ENCODE measurements around the gene TMEM131.

The TMEM131 gene

DNA sequence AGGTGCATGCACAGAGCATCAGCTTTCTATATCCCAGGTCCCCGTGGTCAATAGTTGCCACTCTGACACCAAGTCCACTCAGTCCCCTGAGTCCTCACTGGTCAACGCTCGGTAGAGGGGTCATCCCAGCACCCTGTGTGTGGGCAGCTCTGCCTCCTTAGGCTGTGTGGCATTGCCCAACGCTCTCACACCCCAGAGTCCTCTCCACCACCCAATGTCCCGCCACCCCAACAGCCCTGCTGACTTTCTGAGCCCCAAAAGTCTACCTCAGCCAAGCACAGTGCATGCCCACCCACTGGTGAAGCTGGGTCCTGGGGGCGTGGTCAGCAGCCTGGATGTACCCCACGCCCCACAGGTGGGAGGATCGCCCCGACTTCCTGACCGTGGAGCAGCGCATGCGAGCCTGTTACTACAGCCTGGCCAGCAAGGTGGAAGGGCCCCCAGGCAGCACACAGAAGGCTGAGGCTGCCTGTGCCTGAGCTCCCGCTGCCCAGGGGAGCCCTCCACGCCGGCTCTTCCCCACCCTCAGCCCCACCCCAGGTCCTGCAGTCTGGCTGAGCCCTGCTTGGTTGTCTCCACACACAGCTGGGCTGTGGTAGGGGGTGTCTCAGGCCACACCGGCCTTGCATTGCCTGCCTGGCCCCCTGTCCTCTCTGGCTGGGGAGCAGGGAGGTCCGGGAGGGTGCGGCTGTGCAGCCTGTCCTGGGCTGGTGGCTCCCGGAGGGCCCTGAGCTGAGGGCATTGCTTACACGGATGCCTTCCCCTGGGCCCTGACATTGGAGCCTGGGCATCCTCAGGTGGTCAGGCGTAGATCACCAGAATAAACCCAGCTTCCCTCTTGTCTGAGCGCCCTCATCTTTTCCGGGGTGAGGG lies 256.5 kb downstream of the TMEM131 start:
- no peak for DNase-seq (ENCODE audit: low read depth in 2 of 2)

DNA sequence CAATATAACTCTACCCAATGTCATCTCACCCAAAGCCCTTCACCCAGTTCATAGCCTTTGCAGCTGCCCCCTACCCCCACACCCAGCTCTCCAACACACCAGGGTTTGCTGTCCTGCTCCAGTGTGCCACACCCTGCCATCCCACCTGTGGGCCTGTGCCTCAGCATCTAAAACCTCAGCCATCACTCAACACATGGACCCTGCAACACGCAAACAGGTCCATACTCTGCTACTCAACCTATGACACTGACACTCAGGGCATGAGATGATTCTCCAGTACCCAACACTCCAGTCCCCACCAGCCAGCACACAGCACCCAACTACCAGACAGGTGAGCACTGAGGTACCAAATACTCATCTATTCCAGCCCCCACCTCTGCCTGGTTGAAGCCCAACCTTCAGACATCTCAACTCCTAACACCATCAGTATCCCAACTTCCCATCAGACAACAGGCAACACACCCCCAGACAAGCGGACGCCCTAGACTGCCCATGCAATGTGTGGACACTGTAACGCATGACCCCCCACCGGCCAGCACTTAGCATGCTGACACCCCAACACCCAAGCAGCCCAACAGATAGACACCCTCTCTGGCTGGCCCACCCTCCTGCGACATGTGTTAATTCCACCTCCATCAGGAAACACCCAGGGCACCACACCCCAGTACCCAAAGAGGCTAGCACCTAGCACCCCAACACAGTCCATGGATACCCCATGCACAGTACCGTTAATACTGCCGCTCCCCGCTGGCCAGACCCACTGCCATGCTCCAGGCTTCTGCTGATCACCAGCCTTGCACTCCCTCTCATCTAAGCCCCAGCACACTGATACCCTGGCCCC lies 257.3 kb downstream of the TMEM131 start:
- DNase-seq (ENCODE audit: low read depth in 2 of 2) = no peak

DNA sequence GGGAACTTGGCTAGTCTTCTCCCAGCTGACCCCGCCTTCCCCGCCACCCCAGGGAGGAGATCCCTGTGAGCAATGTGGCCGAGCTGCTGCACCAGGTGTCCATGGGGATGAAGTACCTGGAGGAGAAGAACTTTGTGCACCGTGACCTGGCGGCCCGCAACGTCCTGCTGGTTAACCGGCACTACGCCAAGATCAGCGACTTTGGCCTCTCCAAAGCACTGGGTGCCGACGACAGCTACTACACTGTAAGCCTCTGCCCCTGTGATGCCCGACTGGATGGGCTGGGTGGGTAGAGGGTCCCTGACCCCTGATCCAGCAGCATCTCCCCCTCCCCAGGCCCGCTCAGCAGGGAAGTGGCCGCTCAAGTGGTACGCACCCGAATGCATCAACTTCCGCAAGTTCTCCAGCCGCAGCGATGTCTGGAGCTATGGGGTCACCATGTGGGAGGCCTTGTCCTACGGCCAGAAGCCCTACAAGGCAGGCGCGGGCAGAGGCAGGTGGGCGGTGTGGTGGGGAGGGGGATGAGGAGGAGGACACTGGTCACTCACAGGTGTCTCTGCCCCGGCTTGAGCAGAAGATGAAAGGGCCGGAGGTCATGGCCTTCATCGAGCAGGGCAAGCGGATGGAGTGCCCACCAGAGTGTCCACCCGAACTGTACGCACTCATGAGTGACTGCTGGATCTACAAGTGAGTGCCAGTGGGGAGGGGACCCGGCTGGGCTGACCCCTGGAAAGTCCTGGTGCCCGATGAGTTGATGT lies 258.1 kb downstream of the TMEM131 start:
- DNase-seq (ENCODE audit: low read depth in 2 of 2) = no peak

- DNase-seq (ENCODE audit: low read depth in 2 of 2) = no peak
Observed at GRCh38 chr2:97736608-97737330, 259.0 kb downstream of the TMEM131 start.

- no peak for DNase-seq (ENCODE audit: low read depth in 2 of 2)
Observed at GRCh38 chr2:97736185-97736584, 259.6 kb downstream of the TMEM131 start.

GRCh38 chr2:97735161-97735561 lies 260.6 kb downstream of the TMEM131 start:
- no peak for DNase-seq (ENCODE audit: low read depth in 2 of 2)

DNA sequence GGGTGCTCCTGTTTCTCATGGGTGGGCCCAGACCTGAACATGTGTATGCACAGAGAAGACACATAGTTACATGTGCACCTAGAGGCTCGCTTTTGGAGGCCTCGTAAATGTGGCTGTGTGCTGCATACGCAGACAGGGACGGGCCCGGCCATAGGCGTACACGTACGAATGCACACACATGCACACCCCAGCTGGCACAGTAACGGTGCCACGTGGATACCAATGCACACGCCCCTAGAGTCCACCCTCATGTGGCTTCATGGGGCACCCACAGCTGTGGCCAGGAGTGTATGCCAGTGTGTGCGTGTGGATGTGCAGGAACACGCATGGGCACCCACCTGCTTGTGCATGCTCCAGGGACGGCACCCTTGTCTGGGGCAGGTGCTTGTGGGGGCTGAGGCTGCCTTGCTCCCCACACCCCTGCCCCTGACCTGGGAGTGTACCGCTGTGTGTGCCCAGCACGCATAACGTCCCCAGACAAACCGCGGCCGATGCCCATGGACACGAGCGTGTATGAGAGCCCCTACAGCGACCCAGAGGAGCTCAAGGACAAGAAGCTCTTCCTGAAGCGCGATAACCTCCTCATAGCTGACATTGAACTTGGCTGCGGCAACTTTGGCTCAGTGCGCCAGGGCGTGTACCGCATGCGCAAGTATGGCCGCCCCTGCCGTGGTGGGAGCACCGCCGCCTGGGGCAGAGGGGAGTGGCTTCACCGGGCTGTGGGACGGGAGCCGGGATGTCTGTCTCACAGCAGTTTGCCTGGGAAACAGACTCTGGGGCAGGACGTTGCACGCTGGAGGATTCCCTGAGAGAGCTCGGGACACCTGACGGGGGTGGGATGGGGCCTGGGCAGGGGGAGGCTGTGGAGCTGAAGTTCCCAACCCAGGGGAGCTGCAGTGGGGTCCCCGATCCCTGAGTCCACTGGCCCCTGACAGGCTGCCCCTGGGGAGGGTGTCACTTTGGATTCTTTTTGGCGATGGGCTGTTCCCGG lies 261.4 kb downstream of the TMEM131 start:
- no peak for DNase-seq (ENCODE audit: low read depth in 2 of 2)

DNA sequence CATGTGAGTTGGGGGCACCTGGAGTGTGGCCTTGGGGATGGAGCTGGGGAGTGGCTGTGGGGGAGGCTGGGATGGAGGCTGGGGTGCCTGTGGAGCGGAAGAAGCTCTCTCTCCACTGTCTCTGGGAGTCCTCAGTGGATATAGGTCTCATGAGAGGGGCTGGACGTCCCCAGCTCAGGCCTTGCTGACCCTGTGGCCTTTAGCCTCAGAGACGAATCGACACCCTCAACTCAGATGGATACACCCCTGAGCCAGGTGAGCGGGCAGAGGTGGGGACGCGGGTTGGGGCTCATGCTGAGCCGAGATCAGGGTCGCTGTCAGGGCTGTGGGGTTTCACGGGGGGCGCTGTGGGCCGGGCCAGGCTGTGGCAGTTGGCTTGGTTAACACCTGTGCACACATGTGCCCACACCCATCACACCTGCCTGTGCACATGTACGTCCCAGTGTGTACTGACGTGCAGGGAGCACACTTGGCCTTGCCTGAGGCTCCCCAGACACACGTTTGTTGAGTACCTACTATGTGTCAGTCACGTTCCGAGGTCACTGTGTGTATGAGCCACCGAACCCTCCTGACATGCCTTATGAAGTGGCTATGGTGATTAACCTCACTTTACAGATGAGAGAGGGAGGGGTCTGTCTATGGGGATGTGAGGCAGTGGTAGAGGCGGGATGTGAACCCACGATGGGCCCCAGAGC lies 262.3 kb downstream of the TMEM131 start:
- no peak for DNase-seq (ENCODE audit: low read depth in 2 of 2)

DNA sequence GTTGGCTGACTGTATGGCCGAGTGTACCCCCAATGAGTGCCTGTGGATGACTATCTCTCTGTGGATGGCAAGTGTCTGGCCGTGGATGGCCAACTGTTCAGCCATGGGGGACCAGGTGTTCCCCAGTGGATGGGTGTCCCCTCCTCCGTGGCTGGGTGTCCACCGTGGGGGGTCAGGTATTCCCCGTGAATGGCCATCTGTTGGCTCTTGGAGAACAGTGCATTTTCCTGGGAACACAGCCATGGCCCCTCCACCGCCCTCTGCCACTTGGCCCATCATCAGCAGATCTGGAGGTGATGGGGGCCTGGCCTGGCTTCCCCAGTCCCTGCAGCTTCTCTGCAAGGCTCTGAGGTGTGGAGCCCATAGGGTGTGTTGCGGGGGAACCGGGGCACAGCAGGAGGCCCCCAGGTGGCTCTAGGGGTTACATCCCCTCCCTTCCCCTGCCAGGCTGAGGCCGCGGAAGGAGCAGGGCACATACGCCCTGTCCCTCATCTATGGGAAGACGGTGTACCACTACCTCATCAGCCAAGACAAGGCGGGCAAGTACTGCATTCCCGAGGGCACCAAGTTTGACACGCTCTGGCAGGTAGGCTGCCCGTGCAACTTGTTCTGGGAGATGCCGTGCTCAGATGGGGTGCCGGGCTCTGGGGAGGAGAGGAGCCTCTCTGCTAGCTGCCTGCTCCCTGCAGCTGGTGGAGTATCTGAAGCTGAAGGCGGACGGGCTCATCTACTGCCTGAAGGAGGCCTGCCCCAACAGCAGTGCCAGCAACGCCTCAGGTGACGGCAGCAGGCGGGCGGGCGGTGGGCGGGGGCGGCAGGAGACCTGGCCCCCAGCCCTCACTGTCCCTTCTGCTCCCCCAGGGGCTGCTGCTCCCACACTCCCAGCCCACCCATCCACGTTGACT lies 263.1 kb downstream of the TMEM131 start:
- no peak for DNase-seq (ENCODE audit: low read depth in 2 of 2)

DNA sequence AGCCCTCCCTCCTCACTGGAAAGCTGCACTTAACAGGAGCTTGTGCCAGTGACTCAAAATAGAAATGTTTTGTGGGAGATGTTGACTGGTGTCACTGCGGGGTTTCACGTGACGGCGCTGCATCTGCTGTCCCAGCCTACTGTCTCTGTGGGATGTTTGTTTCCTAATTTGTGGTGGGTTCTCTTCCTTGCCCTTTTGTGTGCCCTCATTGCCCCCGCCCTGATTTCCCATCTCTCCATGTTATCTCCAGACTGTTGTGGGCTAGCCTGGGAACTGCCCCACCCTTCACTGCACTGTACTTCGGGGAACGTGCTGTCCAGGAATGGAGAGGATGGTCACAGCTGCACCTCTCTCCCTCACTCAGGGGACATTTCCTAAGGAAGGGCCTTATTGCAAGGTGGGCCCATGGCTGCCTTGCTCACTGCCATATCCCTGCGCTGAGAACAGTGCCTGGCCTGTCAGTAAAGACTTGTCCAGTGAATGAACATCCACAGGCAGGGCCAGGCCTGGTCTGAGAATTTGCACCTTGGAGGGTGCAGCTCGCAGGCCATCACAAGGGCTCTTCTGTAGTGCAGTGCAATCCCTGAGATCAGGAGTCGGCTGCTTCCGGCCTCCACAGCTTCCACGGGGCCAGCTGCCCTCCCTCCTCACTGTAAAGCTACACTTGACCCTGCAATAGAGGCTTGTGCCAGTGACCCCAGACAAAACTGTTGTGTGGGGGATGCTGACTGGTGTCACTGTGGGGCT lies 264.3 kb downstream of the TMEM131 start:
- DNase-seq (ENCODE audit: low read depth in 2 of 2) = no peak

- no peak for DNase-seq (ENCODE audit: low read depth in 2 of 2)
Observed at GRCh38 chr2:97730245-97730644, 265.5 kb downstream of the TMEM131 start.

DNA sequence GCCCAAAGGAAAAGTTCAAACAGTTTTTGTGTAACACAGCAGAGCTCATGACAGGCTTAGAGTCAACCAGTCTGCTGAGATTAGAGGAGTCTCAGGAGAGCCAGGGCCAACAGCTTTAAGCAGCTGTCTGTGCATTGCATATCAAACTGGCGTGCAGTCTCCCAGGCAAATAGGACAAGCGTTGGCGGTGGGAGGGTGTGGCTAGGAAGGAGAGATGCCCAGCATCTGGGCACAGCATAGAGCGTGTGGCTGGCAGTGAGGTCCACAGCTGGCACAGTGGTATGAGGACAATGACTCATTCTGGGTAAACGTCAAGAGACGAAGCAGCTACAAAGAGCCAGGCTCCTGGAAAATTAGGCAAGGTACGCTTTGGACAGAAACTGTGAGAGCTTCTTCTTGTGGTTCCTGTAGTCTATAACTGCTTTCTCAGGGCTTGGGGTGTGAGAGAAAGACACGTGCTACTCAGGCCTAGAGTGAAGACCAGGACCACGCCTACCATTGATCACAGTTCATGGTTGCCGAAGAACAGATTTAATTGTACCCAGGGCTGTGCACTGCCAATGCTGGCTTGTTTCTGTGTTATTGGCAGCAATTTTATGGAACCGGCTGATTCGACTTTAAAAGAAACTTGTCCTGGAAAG lies 267.5 kb downstream of the TMEM131 start:
- no peak for DNase-seq (ENCODE audit: low read depth in 2 of 2)

DNA sequence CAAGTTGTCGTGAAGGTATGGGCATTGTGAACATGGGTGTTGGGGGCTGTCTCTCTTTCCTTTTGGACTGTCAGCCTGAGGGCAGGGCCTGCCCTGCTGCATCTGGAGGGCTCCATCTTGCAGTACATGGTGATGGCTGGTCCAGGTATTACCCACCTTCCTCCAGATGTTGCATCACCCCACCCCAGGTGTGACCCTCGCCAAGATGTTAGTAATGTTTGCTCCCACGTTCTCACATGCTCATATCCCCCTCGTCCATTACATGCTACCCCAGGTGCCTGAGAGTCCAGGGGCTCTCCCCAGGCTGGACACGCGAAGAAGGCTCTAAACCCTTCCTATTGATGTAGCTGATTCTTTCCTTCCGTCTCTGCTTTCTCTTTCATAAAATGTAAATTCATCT lies 268.5 kb downstream of the TMEM131 start:
- DNase-seq (ENCODE audit: low read depth in 2 of 2) = no peak

- DNase-seq (ENCODE audit: low read depth in 2 of 2) = no peak
Observed at GRCh38 chr2:97726261-97727064, 269.3 kb downstream of the TMEM131 start.

DNA sequence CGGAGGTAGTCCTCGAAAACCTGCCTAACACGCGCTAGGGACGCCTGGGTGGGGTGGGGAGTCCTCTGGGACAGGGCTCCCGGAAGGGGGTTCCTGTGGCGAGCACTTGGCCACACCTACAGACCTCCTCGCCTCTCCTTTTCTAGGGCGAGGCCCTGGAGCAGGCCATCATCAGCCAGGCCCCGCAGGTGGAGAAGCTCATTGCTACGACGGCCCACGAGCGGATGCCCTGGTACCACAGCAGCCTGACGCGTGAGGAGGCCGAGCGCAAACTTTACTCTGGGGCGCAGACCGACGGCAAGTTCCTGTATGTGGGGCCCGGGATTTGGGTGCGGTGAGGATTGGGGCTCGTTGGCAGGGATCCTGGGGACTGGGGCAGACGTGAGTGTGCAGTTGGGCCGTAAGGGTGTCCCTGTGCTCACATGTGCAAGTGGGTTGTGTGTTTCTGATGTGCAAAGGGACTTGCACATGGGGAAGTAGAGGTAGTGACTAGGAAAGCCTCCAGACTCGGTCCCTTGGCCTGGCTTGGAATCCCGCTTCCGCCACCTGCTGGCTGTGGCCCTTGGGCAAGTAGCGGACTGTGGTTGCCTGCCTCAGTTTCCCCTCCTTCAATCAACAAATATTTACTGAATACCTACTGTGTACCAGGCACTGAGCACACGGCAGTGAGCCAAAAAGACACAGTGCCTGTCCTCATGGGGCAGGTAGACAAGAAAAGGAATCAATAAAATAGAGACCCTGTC lies 270.6 kb downstream of the TMEM131 start:
- no peak for DNase-seq (ENCODE audit: low read depth in 2 of 2)

DNA sequence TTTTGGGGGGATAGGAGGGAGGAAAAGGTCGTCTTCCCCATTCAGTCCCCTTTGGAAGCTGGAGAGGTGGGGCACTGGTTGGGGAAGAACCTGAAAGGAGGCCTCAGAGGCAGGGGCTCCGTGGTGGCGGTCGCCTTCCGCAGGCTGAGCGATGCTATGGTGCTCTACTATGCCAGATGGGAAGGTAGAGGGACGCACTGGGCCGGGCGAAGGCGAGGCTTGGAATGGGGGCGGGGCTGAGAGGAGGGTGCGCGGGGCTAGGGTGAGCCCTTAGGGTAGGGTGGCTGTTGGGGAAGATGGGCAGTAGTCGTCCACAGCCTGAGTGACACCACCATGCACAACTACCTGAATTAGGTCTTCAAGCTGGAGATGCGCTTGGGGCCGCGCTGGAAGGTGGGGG lies 271.2 kb downstream of the TMEM131 start:
- no peak for DNase-seq (ENCODE audit: low read depth in 2 of 2)

Measured in stimulated activated CD4-positive, alpha-beta T cell treated with anti-CD3 and anti-CD28 coated beads, Interleukin-1b, Interleukin-23, amount 100 ng/mL, for 4 hours (primary cell).